Limb (tissue), 2 donors: ENCODE results near the gene WDR77.

Experiments used
- DNase-seq, 2 donors: peaks; one replicate each; pipeline ENCODE4 v3.0.0-alpha.2; 2016; ENCODE audit errors: extremely low spot score in 2 of 2

WDR77 gene

GRCh38 chr1:111469539-111469938, 20.5 kb upstream of the WDR77 start:
- no peak for DNase-seq

GRCh38 chr1:111468717-111469100, 19.7 kb upstream of the WDR77 start:
- no peak for DNase-seq

- DNase-seq: no peak
Observed at GRCh38 chr1:111467865-111468716, 19.0 kb upstream of the WDR77 start.

GRCh38 chr1:111466480-111466879, 17.4 kb upstream of the WDR77 start:
- no peak for DNase-seq

- no peak for DNase-seq
Observed at GRCh38 chr1:111465754-111466153, 16.7 kb upstream of the WDR77 start.

GRCh38 chr1:111463029-111463683, 14.1 kb upstream of the WDR77 start:
- DNase-seq: no peak

GRCh38 chr1:111462370-111463028, 13.4 kb upstream of the WDR77 start:
- DNase-seq: no peak

GRCh38 chr1:111461765-111462164, 12.7 kb upstream of the WDR77 start:
- no peak for DNase-seq

GRCh38 chr1:111455642-111456031, 6.6 kb upstream of the WDR77 start:
- no peak for DNase-seq

- DNase-seq: no peak
Observed at GRCh38 chr1:111454859-111455641, 6.0 kb upstream of the WDR77 start.

GRCh38 chr1:111453706-111454105, 4.7 kb upstream of the WDR77 start:
- no peak for DNase-seq

- no peak for DNase-seq
Observed at GRCh38 chr1:111452581-111452980, 3.5 kb upstream of the WDR77 start.

GRCh38 chr1:111450185-111450584, 1.1 kb upstream of the WDR77 start:
- DNase-seq: no peak

GRCh38 chr1:111449703-111450017, 604 bp upstream of the WDR77 start:
- no peak for DNase-seq

GRCh38 chr1:111448482-111448917, 556 bp downstream of the WDR77 start:
- DNase-seq: no peak

- no peak for DNase-seq
Observed at GRCh38 chr1:111446967-111447892, 1.8 kb downstream of the WDR77 start.

- DNase-seq: no peak
Observed at GRCh38 chr1:111446546-111446945, 2.5 kb downstream of the WDR77 start.

GRCh38 chr1:111444031-111444430, 5.0 kb downstream of the WDR77 start:
- no peak for DNase-seq

GRCh38 chr1:111442457-111442856, 6.6 kb downstream of the WDR77 start:
- DNase-seq: no peak

GRCh38 chr1:111441573-111442192, 7.4 kb downstream of the WDR77 start:
- no peak for DNase-seq
